CD4-positive, alpha-beta T cell (primary cell): ENCODE measurements around the gene CEPT1. TPM values are rescaled to one million over a fixed set of nuclear protein-coding genes. Genes with fewer than 3 reads are reported as not detected.

Source experiments
- ATAC-seq: fragments of 200-7000 bp; cut with Tn5 transposase; one replicate; pipeline ENCODE4 v1.10.0; 2022; ENCODE audit warnings: mild to moderate bottlenecking; ENCODE audit not compliant: poor library complexity
- CTCF ChIA-PET: fragments of 350-600 bp; sonication (Branson Sonifier 250); formaldehyde crosslinking; loops from one replicate; lab custom pipeline; 2021; ENCODE audit warnings: antibody characterized with exemption, inconsistent platforms; lab: Charles Lee
- POLR2A ChIA-PET: fragments of 350-600 bp; sonication (Branson Sonifier 250); formaldehyde crosslinking; loops from one replicate; lab custom pipeline; 2021; ENCODE audit warnings: antibody characterized with exemption, inconsistent platforms; lab: Charles Lee
- DNase-seq, 14 experiments: peaks; one replicate each; pipeline ENCODE4 v3.0.0-alpha.2; 2013 to 2020; ENCODE audit warnings: mixed read lengths in 2 of 14
- H3K27ac ChIP-seq, 2 donors: one replicate each; pipeline versions ENCODE4 v1.5.1 to v1.7.0; 2013; ENCODE audit warnings: low read length in 2 of 2, low read depth in 1 of 2, mild to moderate bottlenecking in 1 of 2
- H3K27me3 ChIP-seq, 2 experiments: 1 replicate in 1 of 2; 2 replicates in 1 of 2; pipeline versions ENCODE4 v1.6.1 to v1.7.0; 2013; ENCODE audit warnings: low read length in 2 of 2, control low read depth in 1 of 2, mild to moderate bottlenecking in 1 of 2, moderate library complexity in 1 of 2; ENCODE audit not compliant: insufficient read depth in 2 of 2, control insufficient read depth in 1 of 2
- H3K36me3 ChIP-seq: one replicate; pipeline ENCODE4 v1.6.1; 2013; ENCODE audit warnings: low read length, control low read depth; ENCODE audit not compliant: insufficient read depth
- H3K4me1 ChIP-seq: one replicate; pipeline ENCODE4 v1.6.1; 2013; ENCODE audit warnings: low read length, control low read depth; ENCODE audit not compliant: insufficient read depth
- H3K4me3 ChIP-seq: one replicate; pipeline ENCODE4 v1.5.1; 2013; ENCODE audit warnings: mild to moderate bottlenecking, low read length, moderate library complexity
- H3K9me3 ChIP-seq, 2 experiments: 1 replicate in 1 of 2; 2 replicates in 1 of 2; pipeline versions ENCODE4 v1.6.1 to v1.7.0; 2013; ENCODE audit warnings: low read length in 2 of 2, mild to moderate bottlenecking in 2 of 2, control low read depth in 1 of 2, moderate library complexity in 1 of 2; ENCODE audit not compliant: control insufficient read depth in 1 of 2, insufficient read depth in 1 of 2
- H3K27ac Mint-ChIP-seq: one replicate; pipeline ENCODE4 v1.8.0; 2020; ENCODE audit warnings: mixed read lengths
- H3K27me3 Mint-ChIP-seq: one replicate; pipeline ENCODE4 v1.8.0; 2021; ENCODE audit warnings: mixed read lengths
- H3K36me3 Mint-ChIP-seq: one replicate; pipeline ENCODE4 v1.8.0; 2021; ENCODE audit warnings: low read depth, mixed read lengths
- H3K4me1 Mint-ChIP-seq: one replicate; pipeline ENCODE4 v1.8.0; 2021; ENCODE audit warnings: low read depth, mixed read lengths
- H3K4me3 Mint-ChIP-seq: one replicate; pipeline ENCODE4 v1.8.0; 2020; ENCODE audit warnings: mild to moderate bottlenecking, mixed read lengths
- H3K9me3 Mint-ChIP-seq: one replicate; pipeline ENCODE4 v1.8.0; 2020; ENCODE audit warnings: mixed read lengths
- intact Hi-C, 2 experiments: fragments of 100-400 bp; cut with DNase I in 1 of 2; cut with micrococcal nuclease in 1 of 2; formaldehyde crosslinking; loops; one replicate each; pipeline versions ENCODE4 v1.15.1 to v1.9.0; 2023 to 2025; cut with DNase I, micrococcal nuclease
- total RNA-seq, 174 experiments: library from RNA in 2 of 174; stranded (reverse) in 2 of 174; gene quantifications; one replicate each; pipeline ENCODE4 v1.2.3 and lab custom pipeline; 2021 to 2026
- TF ChIP-seq, protein P1 (sequence below): fragments of 200-600 bp; IDR thresholded peaks from one replicate; pipeline ENCODE4 v1.8.0; 2022; ENCODE audit warnings: antibody characterized with exemption, mild to moderate bottlenecking

CEPT1 gene
- total RNA-seq, 2 experiments from 2014 or later, result 25.0 to 27.2 TPM

DNA sequence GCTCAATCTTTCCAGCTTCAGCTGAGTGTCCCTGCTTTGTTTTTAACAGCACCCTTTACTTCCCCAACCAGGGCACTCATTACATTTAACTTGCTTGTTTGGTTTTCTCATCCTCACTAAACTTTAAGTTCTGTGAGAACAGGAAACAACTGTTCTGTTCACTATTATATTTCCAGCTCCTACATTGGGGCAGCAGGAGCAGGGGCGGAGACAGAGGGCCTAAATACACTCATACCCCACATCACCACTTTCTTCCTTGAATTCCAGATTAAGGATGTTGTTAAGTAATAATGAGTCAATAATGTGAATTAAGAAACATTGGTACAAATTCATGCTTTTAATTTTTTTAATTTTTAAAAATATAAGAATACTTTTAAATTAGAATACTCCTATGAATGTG is 6.2 kb upstream of the CEPT1 start:
- Mint-ChIP-seq H3K9me3 (no peaks in the 10 kb centered on the region), H3K36me3 (peaks cover 63% of the 10 kb centered on the region), H3K4me3 (no peak overlapping the region), H3K4me1 (peaks cover 49% of the 10 kb centered on the region), H3K27ac (no peak overlapping the region), H3K27me3 (no peaks in the 10 kb centered on the region)
- ChIA-PET POLR2A (interaction anchor here (0.6 kb wide), 1 partner anchor 12 kb away, joined by 3 read pairs; no protein-coding TSS in a partner anchor), CTCF (no interaction called here)
- H3K4me3 ChIP-seq, result no peak overlapping the region
- no peaks in the 10 kb centered on the region for H3K27me3 ChIP-seq
- no peak overlapping the region for H3K27ac ChIP-seq
- DNase-seq, result no peak
- ATAC-seq, result no peak
- TF ChIP-seq, protein P1, sequence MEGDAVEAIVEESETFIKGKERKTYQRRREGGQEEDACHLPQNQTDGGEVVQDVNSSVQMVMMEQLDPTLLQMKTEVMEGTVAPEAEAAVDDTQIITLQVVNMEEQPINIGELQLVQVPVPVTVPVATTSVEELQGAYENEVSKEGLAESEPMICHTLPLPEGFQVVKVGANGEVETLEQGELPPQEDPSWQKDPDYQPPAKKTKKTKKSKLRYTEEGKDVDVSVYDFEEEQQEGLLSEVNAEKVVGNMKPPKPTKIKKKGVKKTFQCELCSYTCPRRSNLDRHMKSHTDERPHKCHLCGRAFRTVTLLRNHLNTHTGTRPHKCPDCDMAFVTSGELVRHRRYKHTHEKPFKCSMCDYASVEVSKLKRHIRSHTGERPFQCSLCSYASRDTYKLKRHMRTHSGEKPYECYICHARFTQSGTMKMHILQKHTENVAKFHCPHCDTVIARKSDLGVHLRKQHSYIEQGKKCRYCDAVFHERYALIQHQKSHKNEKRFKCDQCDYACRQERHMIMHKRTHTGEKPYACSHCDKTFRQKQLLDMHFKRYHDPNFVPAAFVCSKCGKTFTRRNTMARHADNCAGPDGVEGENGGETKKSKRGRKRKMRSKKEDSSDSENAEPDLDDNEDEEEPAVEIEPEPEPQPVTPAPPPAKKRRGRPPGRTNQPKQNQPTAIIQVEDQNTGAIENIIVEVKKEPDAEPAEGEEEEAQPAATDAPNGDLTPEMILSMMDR, result no peak
- peaks cover 32% of the 10 kb centered on the region for H3K36me3 ChIP-seq
- H3K4me1 ChIP-seq, result peaks cover 6% of the 10 kb centered on the region
- no peaks in the 10 kb centered on the region for H3K9me3 ChIP-seq
- intact Hi-C loops, result loop anchor here in 1 of 2 experiments (10.0 kb wide), 1 partner anchor 729 kb away; the partner anchor contains the start of gene LAMTOR5

DNA sequence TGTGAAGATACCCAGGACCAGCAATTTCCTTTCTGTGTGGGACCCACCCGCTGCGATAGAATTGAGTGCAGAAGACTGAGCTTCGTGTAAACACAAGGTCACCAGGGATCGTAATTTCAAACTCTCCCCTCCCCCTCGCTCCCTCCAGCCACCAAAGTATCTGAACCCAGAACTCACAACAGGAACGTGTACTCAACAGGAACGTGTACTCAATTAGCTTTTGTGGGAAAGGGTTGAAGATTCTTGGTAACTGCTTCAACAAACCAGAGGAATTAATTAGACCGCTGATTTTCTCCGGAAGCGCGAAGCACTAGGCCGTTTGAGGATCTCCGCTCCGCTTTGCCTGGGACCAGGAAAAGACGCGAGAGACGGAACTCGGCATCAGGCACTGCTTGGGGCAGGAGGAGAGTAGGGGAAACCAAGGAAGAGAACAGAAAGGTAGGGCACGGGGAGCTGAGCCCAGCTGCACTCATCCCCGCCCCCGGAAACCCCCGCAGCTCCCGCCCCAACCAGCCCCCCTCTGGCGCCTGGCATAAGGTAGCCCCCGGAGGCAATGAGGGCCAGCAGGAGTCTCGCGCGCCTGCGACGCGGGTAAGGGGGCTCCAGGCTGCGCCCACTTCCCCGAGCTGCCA is 583 bp upstream of the CEPT1 start:
- Mint-ChIP-seq H3K4me3 (peak overlapping the region; percentile 100), H3K27me3 (no peaks in the 10 kb centered on the region), H3K27ac (peak overlapping the region; percentile 90), H3K36me3 (peaks cover 57% of the 10 kb centered on the region), H3K4me1 (peaks cover 69% of the 10 kb centered on the region), H3K9me3 (no peaks in the 10 kb centered on the region)
- ATAC-seq (peak; percentile 59), DNase-seq (peak in 9 of 14 experiments; percentile 5 to 73 (median 15))
- POLR2A ChIA-PET, result interaction anchor here (0.7 to 3.2 kb wide), 29 partner anchors 9 to 454 kb away, joined by 3 to 28 read pairs (median 5); partner anchors contain the start of genes CD53 and LRIF1
- peak overlapping the region; percentile 94 for H3K4me3 ChIP-seq
- no peaks in the 10 kb centered on the region for H3K27me3 ChIP-seq
- no peaks in the 10 kb centered on the region for H3K9me3 ChIP-seq
- H3K27ac ChIP-seq, result peak overlapping the region; percentile 80 to 91
- peaks cover 17% of the 10 kb centered on the region for H3K4me1 ChIP-seq
- CTCF ChIA-PET, result interaction anchor here (0.7 to 1.9 kb wide), 2 partner anchors 195 to 520 kb away, joined by 3 to 4 read pairs; no protein-coding TSS in a partner anchor
- peaks cover 17% of the 10 kb centered on the region for H3K36me3 ChIP-seq
- intact Hi-C loops, result loop anchor here (1.0 to 10.0 kb wide), 4 partner anchors 195 to 735 kb away; partner anchors contain the start of genes DDX20 (in 1 of the 2) and LAMTOR5 (in 1 of the 2)
- TF ChIP-seq, protein P1, result no peak

DNA sequence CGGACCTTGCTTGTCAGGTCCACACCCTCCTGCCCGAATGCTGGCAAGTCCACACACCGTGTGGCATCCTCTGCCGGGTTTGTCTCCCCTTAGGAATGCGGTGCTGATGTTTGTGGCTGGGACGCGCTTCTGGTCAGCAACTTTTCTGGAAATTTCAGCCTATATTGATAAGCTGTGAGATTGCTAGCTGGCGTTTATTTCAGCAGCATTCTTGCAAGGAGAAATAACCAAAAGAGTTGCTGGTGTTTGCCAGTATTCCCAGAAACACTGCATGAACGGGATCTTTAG is 601 bp downstream of the CEPT1 start:
- ChIA-PET POLR2A (interaction anchor here (0.6 to 3.2 kb wide), 8 partner anchors 30 to 78 kb away, joined by 3 to 28 read pairs (median 9); no protein-coding TSS in a partner anchor), CTCF (interaction anchor here (1.3 kb wide), 1 partner anchor 82 kb away, joined by 3 read pairs; no protein-coding TSS in a partner anchor)
- DNase-seq (no peak), ATAC-seq (no peak)
- Mint-ChIP-seq H3K36me3 (peaks cover 50% of the 10 kb centered on the region), H3K27ac (peak overlapping the region; percentile 90), H3K4me3 (peak overlapping the region; percentile 100), H3K27me3 (no peaks in the 10 kb centered on the region), H3K9me3 (no peaks in the 10 kb centered on the region), H3K4me1 (peaks cover 63% of the 10 kb centered on the region)
- Histone ChIP-seq H3K4me1 (peaks cover 20% of the 10 kb centered on the region), H3K27me3 (no peaks in the 10 kb centered on the region), H3K27ac (peak overlapping the region; percentile 67 to 91), H3K4me3 (peak overlapping the region; percentile 94), H3K36me3 (peaks cover 12% of the 10 kb centered on the region), H3K9me3 (no peaks in the 10 kb centered on the region)
- intact Hi-C loops, result loop anchor here (5.0 to 10.0 kb wide), 5 partner anchors 37 to 466 kb away; partner anchors contain the start of genes ATP5PB (in 1 of the 2), KCNA3 (in 1 of the 2) and WDR77 (in 1 of the 2)
- TF ChIP-seq, protein P1, result no peak
